Liver (tissue), 9 donors: ENCODE measurements around the gene LGALS7B. TPM values are rescaled to one million over a fixed set of nuclear protein-coding genes. Genes with fewer than 3 reads are reported as not detected.
"Not testable (repeated sequence)": the region's sequence is repeated elsewhere in the genome, so short reads cannot be mapped to it uniquely, and the experiment has no call there.

Experiments
- DNase-seq: peaks from one replicate; pipeline ENCODE4 v3.0.0-alpha.2; 2017; ENCODE audit warnings: low spot score
- H3K27ac ChIP-seq, 2 donors: one replicate each; pipeline ENCODE4 v1.7.0; 2013; ENCODE audit warnings: inconsistent platforms in 2 of 2, low read length in 2 of 2, control low read depth in 1 of 2, low read depth in 1 of 2, mild to moderate bottlenecking in 1 of 2
- H3K27me3 ChIP-seq, 4 donors: one replicate each; pipeline versions ENCODE4 v1.6.1 to v1.7.0; 2013; ENCODE audit warnings: low read length in 3 of 4, inconsistent platforms in 1 of 4, mild to moderate bottlenecking in 1 of 4, moderate library complexity in 1 of 4; ENCODE audit not compliant: control insufficient read depth in 4 of 4, insufficient read depth in 4 of 4
- H3K36me3 ChIP-seq, 4 donors: one replicate each; pipeline versions ENCODE4 v1.6.1 to v1.7.0; 2013; ENCODE audit warnings: low read length in 3 of 4, mild to moderate bottlenecking in 3 of 4, low read depth in 1 of 4, moderate library complexity in 1 of 4; ENCODE audit not compliant: control insufficient read depth in 4 of 4, insufficient read depth in 3 of 4
- H3K4me1 ChIP-seq, 4 donors: one replicate each; pipeline versions ENCODE4 v1.6.1 to v1.7.0; 2013; ENCODE audit warnings: low read length in 3 of 4, mild to moderate bottlenecking in 3 of 4, moderate library complexity in 1 of 4; ENCODE audit not compliant: control insufficient read depth in 4 of 4, insufficient read depth in 4 of 4
- H3K4me3 ChIP-seq, 3 donors: one replicate each; pipeline versions ENCODE4 v1.6.1 to v1.7.0; 2013; ENCODE audit warnings: low read length in 3 of 3, control low read depth in 1 of 3, low read depth in 1 of 3, mild to moderate bottlenecking in 1 of 3
- H3K9ac ChIP-seq, 2 donors: one replicate each; pipeline ENCODE4 v1.7.0; 2013; ENCODE audit warnings: low read length in 2 of 2, mild to moderate bottlenecking in 2 of 2, moderate library complexity in 2 of 2, control low read depth in 1 of 2, low read depth in 1 of 2
- H3K9me3 ChIP-seq, 4 donors: one replicate each; pipeline versions ENCODE4 v1.6.1 to v1.7.0; 2013; ENCODE audit warnings: low read length in 3 of 4; ENCODE audit not compliant: control insufficient read depth in 4 of 4
- ATF3 ChIP-seq: IDR thresholded peaks from 2 replicates; pipeline ENCODE4 v1.6.1; 2016; ENCODE audit warnings: antibody characterized with exemption
- CTCF ChIP-seq: fragments of 150-350 bp; IDR thresholded peaks from 2 replicates; pipeline ENCODE4 v1.5.1; 2017; ENCODE audit warnings: improper control_type of control experiment, low read depth, low read length; ENCODE audit not compliant: missing input control
- FOXA1 ChIP-seq: IDR thresholded peaks from 2 replicates; pipeline ENCODE4 v1.6.1; 2016; ENCODE audit warnings: antibody characterized with exemption
- FOXA2 ChIP-seq: IDR thresholded peaks from 2 replicates; pipeline ENCODE4 v1.6.1; 2016; ENCODE audit warnings: antibody characterized with exemption
- GABPA ChIP-seq, 2 donors: IDR thresholded peaks in 1 of 2; conservative IDR thresholded peaks in 1 of 2; 2 replicates each; pipeline ENCODE4 v1.6.1; 2016; ENCODE audit warnings: antibody characterized with exemption in 2 of 2, mild to moderate bottlenecking in 1 of 2, moderate library complexity in 1 of 2
- HNF4A ChIP-seq, 2 donors: conservative IDR thresholded peaks; 2 replicates each; pipeline ENCODE4 v1.6.1; 2016; ENCODE audit warnings: antibody characterized with exemption in 2 of 2, mild to moderate bottlenecking in 2 of 2
- HNF4G ChIP-seq: IDR thresholded peaks from 2 replicates; pipeline ENCODE4 v1.6.1; 2016; ENCODE audit warnings: antibody characterized with exemption
- MAX ChIP-seq: IDR thresholded peaks from 2 replicates; pipeline ENCODE4 v1.6.1; 2016; ENCODE audit warnings: antibody characterized with exemption
- RAD21 ChIP-seq, 2 donors: IDR thresholded peaks; 2 replicates each; pipeline ENCODE4 v1.6.1; 2016; ENCODE audit warnings: antibody characterized with exemption in 2 of 2, mild to moderate bottlenecking in 2 of 2
- REST ChIP-seq: IDR thresholded peaks from 2 replicates; pipeline ENCODE4 v1.6.1; 2016; ENCODE audit warnings: antibody characterized with exemption, mild to moderate bottlenecking
- RXRA ChIP-seq, 2 donors: IDR thresholded peaks; 2 replicates each; pipeline ENCODE4 v1.6.1; 2017 to 2018; ENCODE audit warnings: antibody characterized with exemption in 2 of 2, mild to moderate bottlenecking in 1 of 2
- SP1 ChIP-seq: IDR thresholded peaks from 2 replicates; pipeline ENCODE4 v1.6.1; 2018; ENCODE audit warnings: antibody characterized with exemption, mild to moderate bottlenecking
- TAF1 ChIP-seq: conservative IDR thresholded peaks from 2 replicates; pipeline ENCODE4 v1.6.1; 2016; ENCODE audit warnings: antibody characterized with exemption, mild to moderate bottlenecking
- ZBTB33 ChIP-seq: IDR thresholded peaks from 2 replicates; pipeline ENCODE4 v1.6.1; 2016; ENCODE audit warnings: antibody characterized with exemption
- WGBS: extraction: QIAGEN DNeasy Blood & Tissue Kit; methylation state at CpG from one replicate; pipeline ENCODE4 v1.1.7; 2013; 5-methylcytosine and 5-hydroxymethylcytosine counted together
- polyA plus RNA-seq, 2 donors: library from polyadenylated mRNA; stranded (reverse) in 1 of 2; unstranded in 1 of 2; fragments of 200-250 nt in 1 of 2; fragments of >200 nt in 1 of 2; fragmentation: Nextera tagmentation in 1 of 2; extraction: Ambion mirVana in 1 of 2; gene quantifications; one replicate each; pipeline versions ENCODE4 v1.2.1 to v1.2.3, GENCODE V29; 2013 to 2015
- total RNA-seq, 2 donors: library from RNA; depleted of rRNA; stranded (reverse); fragments of >200 nt; gene quantifications; one replicate each; pipeline ENCODE4 v1.2.3, GENCODE V29; 2014
- donor health status: healthy.
- donor health status: healthy.
- donor health status: healthy.
- donor health status: healthy.
- donor health status: healthy.

The LGALS7B gene
- total and polyA plus RNA-seq, 4 donors, result 0.36 TPM; not detected in 3

GRCh38 chr19:38796154-38796553 lies 7.2 kb downstream of the LGALS7B start:
- Histone ChIP-seq H3K27me3 (no peaks in the 10 kb centered on the region), H3K9me3 (no peaks in the 10 kb centered on the region), H3K9ac (no peak overlapping the region), H3K36me3 (peaks cover 0 to 5% (median under 1%) of the 10 kb centered on the region in 4 donors), H3K27ac (no peak overlapping the region), H3K4me1 (peaks cover 0 to 6% (median 2%) of the 10 kb centered on the region in 4 donors), H3K4me3 (no peak overlapping the region)
- 79% methylated on average over 2 of the region's 2 CpGs for WGBS
- TF ChIP-seq CTCF (no peak), HNF4A (conservative IDR thresholded peaks at IDR 0.05) (no peak), SP1 (no peak), TAF1 (no peak), RAD21 (IDR thresholded peaks at IDR 0.05) (no peak), ATF3 (no peak)
- DNase-seq, result no peak

GRCh38 chr19:38797781-38798180 lies 8.8 kb downstream of the LGALS7B start:
- H3K27ac ChIP-seq, H3K4me1 ChIP-seq, H3K4me3 ChIP-seq, H3K9ac ChIP-seq, H3K9me3 ChIP-seq, H3K27me3 ChIP-seq, DNase-seq: not testable (repeated sequence)
- WGBS, result 94% methylated on average over 21 of the region's 33 CpGs
- peaks cover 3 to 15% (median 9%) of the 10 kb centered on the region in 4 donors for H3K36me3 ChIP-seq

GRCh38 chr19:38799104-38799503 lies 10.1 kb downstream of the LGALS7B start:
- Histone ChIP-seq H3K4me3 (no peak overlapping the region), H3K4me1 (no peaks in the 10 kb centered on the region), H3K9ac (no peak overlapping the region), H3K36me3 (peaks cover 3 to 15% (median 10%) of the 10 kb centered on the region in 4 donors), H3K27me3 (no peaks in the 10 kb centered on the region), H3K27ac (no peak overlapping the region), H3K9me3 (no peaks in the 10 kb centered on the region)
- no peak for TF ChIP-seq ATF3
- no peak for TF ChIP-seq RXRA (IDR thresholded peaks at IDR 0.05)
- no peak for TF ChIP-seq HNF4A (conservative IDR thresholded peaks at IDR 0.05)
- no peak for TF ChIP-seq RAD21 (IDR thresholded peaks at IDR 0.05)
- no peak for TF ChIP-seq REST
- TF ChIP-seq FOXA2, result no peak
- no peak for TF ChIP-seq ZBTB33
- no peak for TF ChIP-seq HNF4G
- no peak for TF ChIP-seq FOXA1
- no peak for TF ChIP-seq CTCF
- no peak for TF ChIP-seq TAF1
- TF ChIP-seq GABPA (IDR thresholded peaks at IDR 0.05 in 1 of 2, conservative IDR thresholded peaks at IDR 0.05 in 1 of 2), result no peak
- no peak for TF ChIP-seq MAX
- no peak for DNase-seq
- WGBS, result 91% methylated on average over 10 of the region's 10 CpGs
